Measurements from ENCODE around the gene DMD. TPM values are rescaled to one million over a fixed set of nuclear protein-coding genes. Genes with fewer than 3 reads are reported as not detected.
A peak's percentile ranks its signal among the peaks of the same experiment; 100 is the strongest.

Gene DMD
- total and polyA plus RNA-seq, 2 donors (not counting 1 experiment from before 2014, with no cell fraction given): 5.1 to 7.2 TPM

GRCh38 chrX:31251336-31251735 is 1960.0 kb downstream of the DMD start:
- no peaks in the 10 kb centered on the region for H3K27me3 ChIP-seq (ENCODE audit: control insufficient read depth, insufficient read depth, low read length)
- H3K4me2 ChIP-seq (ENCODE audit: extremely low read depth, insufficient read depth, low read length): no peak overlapping the region
- H3K36me3 ChIP-seq (ENCODE audit: control insufficient read depth, insufficient read depth, low read length): no peaks in the 10 kb centered on the region
- DNase-seq (ENCODE audit: low read depth in 2 of 2): peak in 1 of 2 donors; percentile 12
- TF ChIP-seq EZH2 (IDR thresholded peaks at IDR 0.05; ENCODE audit: low read length, missing control alignments) (no peak), CTCF (conservative IDR thresholded peaks at IDR 0.05 in 1 of 2, IDR thresholded peaks at IDR 0.05 in 1 of 2; ENCODE audit: low read depth in 1 of 2, low read length in 2 of 2) (no peak)
- H3K79me2 ChIP-seq (ENCODE audit: control insufficient read depth, insufficient read depth, low read length): no peaks in the 10 kb centered on the region
- H3K9me3 ChIP-seq (ENCODE audit: control insufficient read depth, insufficient read depth, low read depth, low read length): no peaks in the 10 kb centered on the region
- no peak overlapping the region for H3K27ac ChIP-seq (ENCODE audit: insufficient read depth, low read length)
- H3K4me1 ChIP-seq (ENCODE audit: control insufficient read depth, extremely low read depth, insufficient read depth, low read length): no peaks in the 10 kb centered on the region
- no peak overlapping the region for H3K9ac ChIP-seq (ENCODE audit: insufficient read depth, low read length)
- H3K4me3 ChIP-seq (replicated peaks in 1 of 4; ENCODE audit: control extremely low read depth in 1 of 4, insufficient read depth in 1 of 4, low read depth in 3 of 4, low read length in 4 of 4): no peak overlapping the region
- H4K20me1 ChIP-seq (ENCODE audit: control insufficient read depth, extremely low read depth, insufficient read depth, low read length): no peaks in the 10 kb centered on the region
- no peak overlapping the region for H2AFZ ChIP-seq (ENCODE audit: low read length)

GRCh38 chrX:31245714-31246113 is 1965.6 kb downstream of the DMD start:
- H3K9me3 ChIP-seq (ENCODE audit: control insufficient read depth, insufficient read depth, low read depth, low read length): no peaks in the 10 kb centered on the region
- TF ChIP-seq CTCF (conservative IDR thresholded peaks at IDR 0.05 in 1 of 2, IDR thresholded peaks at IDR 0.05 in 1 of 2; ENCODE audit: low read depth in 1 of 2, low read length in 2 of 2) (no peak), EZH2 (IDR thresholded peaks at IDR 0.05; ENCODE audit: low read length, missing control alignments) (no peak)

GRCh38 chrX:31243804-31244203 is 1967.5 kb downstream of the DMD start:
- no peak overlapping the region for H3K4me2 ChIP-seq (ENCODE audit: extremely low read depth, insufficient read depth, low read length)
- TF ChIP-seq CTCF (conservative IDR thresholded peaks at IDR 0.05 in 1 of 2, IDR thresholded peaks at IDR 0.05 in 1 of 2; ENCODE audit: low read depth in 1 of 2, low read length in 2 of 2): no peak
- TF ChIP-seq EZH2 (IDR thresholded peaks at IDR 0.05; ENCODE audit: low read length, missing control alignments): no peak
- no peak overlapping the region for H3K9ac ChIP-seq (ENCODE audit: insufficient read depth, low read length)
- no peaks in the 10 kb centered on the region for H3K36me3 ChIP-seq (ENCODE audit: control insufficient read depth, insufficient read depth, low read length)
- H3K27ac ChIP-seq (ENCODE audit: insufficient read depth, low read length): no peak overlapping the region
- no peaks in the 10 kb centered on the region for H3K9me3 ChIP-seq (ENCODE audit: control insufficient read depth, insufficient read depth, low read depth, low read length)
- no peaks in the 10 kb centered on the region for H3K4me1 ChIP-seq (ENCODE audit: control insufficient read depth, extremely low read depth, insufficient read depth, low read length)
- DNase-seq (ENCODE audit: low read depth in 2 of 2): no peak
- H3K79me2 ChIP-seq (ENCODE audit: control insufficient read depth, insufficient read depth, low read length): no peaks in the 10 kb centered on the region
- no peaks in the 10 kb centered on the region for H3K27me3 ChIP-seq (ENCODE audit: control insufficient read depth, insufficient read depth, low read length)
- H3K4me3 ChIP-seq (replicated peaks in 1 of 4; ENCODE audit: control extremely low read depth in 1 of 4, insufficient read depth in 1 of 4, low read depth in 3 of 4, low read length in 4 of 4): no peak overlapping the region
- no peaks in the 10 kb centered on the region for H4K20me1 ChIP-seq (ENCODE audit: control insufficient read depth, extremely low read depth, insufficient read depth, low read length)
- H2AFZ ChIP-seq (ENCODE audit: low read length): no peak overlapping the region

More at GRCh38 chrX:31245714-31246113, 1965.6 kb downstream of the DMD start:
- Histone ChIP-seq H3K9ac (ENCODE audit: insufficient read depth, low read length) (no peak overlapping the region), H3K79me2 (ENCODE audit: control insufficient read depth, insufficient read depth, low read length) (no peaks in the 10 kb centered on the region), H3K36me3 (ENCODE audit: control insufficient read depth, insufficient read depth, low read length) (no peaks in the 10 kb centered on the region), H4K20me1 (ENCODE audit: control insufficient read depth, extremely low read depth, insufficient read depth, low read length) (no peaks in the 10 kb centered on the region), H2AFZ (ENCODE audit: low read length) (no peak overlapping the region), H3K27ac (ENCODE audit: insufficient read depth, low read length) (no peak overlapping the region), H3K27me3 (ENCODE audit: control insufficient read depth, insufficient read depth, low read length) (no peaks in the 10 kb centered on the region), H3K4me2 (ENCODE audit: extremely low read depth, insufficient read depth, low read length) (no peak overlapping the region), H3K4me1 (ENCODE audit: control insufficient read depth, extremely low read depth, insufficient read depth, low read length) (no peaks in the 10 kb centered on the region), H3K4me3 (replicated peaks in 1 of 4; ENCODE audit: control extremely low read depth in 1 of 4, insufficient read depth in 1 of 4, low read depth in 3 of 4, low read length in 4 of 4) (no peak overlapping the region)
- no peak for DNase-seq (ENCODE audit: low read depth in 2 of 2)
